Measurements from ENCODE around the gene NPNT.

NPNT gene

GRCh38 chr4:105971036-105971435, 75.8 kb downstream of the NPNT start:
- no peak for DNase-seq

GRCh38 chr4:105972946-105973621, 77.8 kb downstream of the NPNT start:
- DNase-seq: no peak

GRCh38 chr4:105976915-105977314, 81.6 kb downstream of the NPNT start:
- DNase-seq: no peak

- no peak for DNase-seq
These were observed 83.5 kb downstream of the NPNT start for GRCh38 chr4:105978684-105979296.

- no peak for DNase-seq
These were observed 84.2 kb downstream of the NPNT start for GRCh38 chr4:105979506-105979905.

GRCh38 chr4:105988671-105989070, 93.4 kb downstream of the NPNT start:
- DNase-seq: no peak

GRCh38 chr4:105989485-105990242, 94.4 kb downstream of the NPNT start:
- DNase-seq: no peak

GRCh38 chr4:105990933-105991332, 95.7 kb downstream of the NPNT start:
- no peak for DNase-seq

GRCh38 chr4:105991726-105992125, 96.5 kb downstream of the NPNT start:
- no peak for DNase-seq

GRCh38 chr4:105992641-105993305, 97.5 kb downstream of the NPNT start:
- DNase-seq: no peak

GRCh38 chr4:105994061-105994460, 98.8 kb downstream of the NPNT start:
- no peak for DNase-seq

GRCh38 chr4:105994841-105995501, 99.7 kb downstream of the NPNT start:
- no peak for DNase-seq

- DNase-seq: no peak
These were observed 101.6 kb downstream of the NPNT start for GRCh38 chr4:105996845-105997244.

GRCh38 chr4:105998171-105999063, 103.1 kb downstream of the NPNT start:
- no peak for DNase-seq

GRCh38 chr4:106002994-106003393, 107.7 kb downstream of the NPNT start:
- no peak for DNase-seq

- DNase-seq: no peak
These were observed 115.5 kb downstream of the NPNT start for GRCh38 chr4:106010761-106011160.

- DNase-seq: no peak
These were observed 116.1 kb downstream of the NPNT start for GRCh38 chr4:106011387-106011786.

- no peak for DNase-seq
These were observed 122.7 kb downstream of the NPNT start for GRCh38 chr4:106017975-106018374.

GRCh38 chr4:106019771-106020170, 124.5 kb downstream of the NPNT start:
- no peak for DNase-seq

Measured in stimulated activated CD4-positive, alpha-beta T cell treated with anti-CD3 and anti-CD28 coated beads, Interleukin-4, amount 100 ng/mL, for 24 hours (primary cell).